ENCODE data around the gene PRSS23. TPM values are rescaled to one million over a fixed set of nuclear protein-coding genes. Genes with fewer than 3 reads are reported as not detected.

The PRSS23 gene
- polyA plus RNA-seq, 1 donor: 23.2 TPM

DNA sequence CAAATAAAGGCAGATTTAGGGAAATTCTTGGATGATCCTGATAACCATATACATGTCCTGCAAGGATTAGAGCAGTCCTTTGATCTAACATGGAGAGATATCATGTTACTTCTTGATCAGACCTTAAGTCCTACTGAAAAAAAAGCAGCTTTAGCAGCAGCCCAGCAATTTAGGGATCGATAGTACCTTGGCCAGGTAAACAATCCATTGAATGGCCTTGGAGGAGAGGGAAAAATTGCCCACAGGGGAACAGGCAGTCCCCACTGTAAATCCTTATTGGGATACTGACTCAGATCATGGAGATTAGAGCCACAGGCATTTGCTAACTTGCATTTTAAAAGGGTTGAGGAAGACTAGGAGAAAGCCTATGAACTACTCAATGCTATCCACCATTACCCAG is 47.8 kb downstream of the PRSS23 start:
- no peaks in the 10 kb centered on the region for H3K9me3 ChIP-seq (ENCODE audit: control insufficient read depth, low read depth, low read length)
- no peak for DNase-seq
- H3K27ac ChIP-seq (ENCODE audit: low read length): no peak overlapping the region
- H3K27me3 ChIP-seq (ENCODE audit: control insufficient read depth, insufficient read depth, low read length): no peaks in the 10 kb centered on the region
- no peaks in the 10 kb centered on the region for H3K36me3 ChIP-seq (ENCODE audit: control insufficient read depth, insufficient read depth, low read length)
- H3K4me1 ChIP-seq (ENCODE audit: control insufficient read depth, insufficient read depth, low read length): no peaks in the 10 kb centered on the region
- no peak overlapping the region for H3K4me3 ChIP-seq (ENCODE audit: low read length)
- WGBS (ENCODE audit: insufficient coverage, low lambda C conversion rate): no CpG with 5 or more reads among the region's 1 CpG

DNA sequence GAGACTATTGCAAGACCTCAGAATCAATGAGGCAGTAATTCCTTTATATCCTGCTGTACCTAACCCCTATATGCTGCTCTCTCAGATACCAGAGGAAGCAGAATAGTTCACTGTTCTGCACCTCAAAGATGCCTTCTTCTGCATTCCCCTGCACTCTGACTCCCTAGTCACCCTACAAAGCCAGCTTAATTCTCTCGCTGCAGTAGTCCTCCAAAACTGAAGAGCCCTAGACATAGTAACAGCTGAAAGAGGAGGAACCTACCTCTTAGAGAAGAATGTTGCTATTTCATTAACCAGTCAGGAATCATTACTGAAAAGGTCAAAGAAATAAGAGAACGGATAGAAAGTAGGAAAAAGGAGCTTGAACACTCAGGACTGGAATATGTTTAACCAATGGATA is 49.3 kb downstream of the PRSS23 start:
- no peak overlapping the region for H3K4me3 ChIP-seq (ENCODE audit: low read length)
- H3K9me3 ChIP-seq (ENCODE audit: control insufficient read depth, low read depth, low read length): no peaks in the 10 kb centered on the region
- no CpG with 5 or more reads among the region's 2 CpGs for WGBS (ENCODE audit: insufficient coverage, low lambda C conversion rate)
- H3K27ac ChIP-seq (ENCODE audit: low read length): no peak overlapping the region
- no peak for DNase-seq
- no peaks in the 10 kb centered on the region for H3K27me3 ChIP-seq (ENCODE audit: control insufficient read depth, insufficient read depth, low read length)
- no peaks in the 10 kb centered on the region for H3K4me1 ChIP-seq (ENCODE audit: control insufficient read depth, insufficient read depth, low read length)
- no peaks in the 10 kb centered on the region for H3K36me3 ChIP-seq (ENCODE audit: control insufficient read depth, insufficient read depth, low read length)

Other genes with a start within 250 kb of the PRSS23 start
- 25.0 TPM for gene ME3, start 127.9 kb upstream of the PRSS23 start, polyA plus RNA-seq
- gene FZD4, start 154.9 kb downstream of the PRSS23 start, polyA plus RNA-seq: 7.2 TPM
- 19.9 TPM for gene TMEM135, start 237.4 kb downstream of the PRSS23 start, polyA plus RNA-seq